GM18873 (cell line): ENCODE measurements around the gene DCAF16.

Experiments used
- ATAC-seq: cut with Tn5 transposase; IDR thresholded peaks from one replicate; pipeline ENCODE4 v1.9.1; 2021; ENCODE audit warnings: mild to moderate bottlenecking, moderate library complexity, moderate number of reproducible peaks; ENCODE audit not compliant: unreplicated experiment, low FRiP score

The DCAF16 gene

GRCh38 chr4:17785858-17786257, 24.7 kb downstream of the DCAF16 start:
- no peak for ATAC-seq

GRCh38 chr4:17781300-17782287, 29.0 kb downstream of the DCAF16 start, which contains the start of gene FAM184B:
FAM184B (minus strand) TSS chr4:17781621; CDS start chr4:17781299, 322 bp downstream.
- ATAC-seq, result no peak

- no peak for ATAC-seq
Measured at GRCh38 chr4:17780501-17781299, 29.9 kb downstream of the DCAF16 start.

- ATAC-seq, result no peak
Measured at GRCh38 chr4:17778431-17778830, 32.1 kb downstream of the DCAF16 start.

- ATAC-seq, result no peak
Measured at GRCh38 chr4:17773135-17773698, 37.3 kb downstream of the DCAF16 start.

- ATAC-seq, result no peak
Measured at GRCh38 chr4:17771284-17771908, 39.2 kb downstream of the DCAF16 start.

- ATAC-seq, result no peak
Measured at GRCh38 chr4:17770845-17771244, 39.7 kb downstream of the DCAF16 start.

- no peak for ATAC-seq
Measured at GRCh38 chr4:17769406-17770174, 41.0 kb downstream of the DCAF16 start.

GRCh38 chr4:17766826-17767458, 43.6 kb downstream of the DCAF16 start:
- no peak for ATAC-seq

- ATAC-seq, result no peak
Measured at GRCh38 chr4:17765514-17766286, 44.9 kb downstream of the DCAF16 start.

GRCh38 chr4:17763931-17764330, 46.6 kb downstream of the DCAF16 start:
- ATAC-seq, result no peak

- ATAC-seq, result no peak
Measured at GRCh38 chr4:17763416-17763815, 47.1 kb downstream of the DCAF16 start.

GRCh38 chr4:17762726-17763125, 47.8 kb downstream of the DCAF16 start:
- no peak for ATAC-seq

- ATAC-seq, result no peak
Measured at GRCh38 chr4:17761062-17761461, 49.5 kb downstream of the DCAF16 start.

GRCh38 chr4:17760626-17761025, 49.9 kb downstream of the DCAF16 start:
- ATAC-seq, result no peak

GRCh38 chr4:17758485-17758884, 52.1 kb downstream of the DCAF16 start:
- no peak for ATAC-seq

GRCh38 chr4:17757621-17758020, 52.9 kb downstream of the DCAF16 start:
- ATAC-seq, result no peak

- no peak for ATAC-seq
Measured at GRCh38 chr4:17753646-17754045, 56.9 kb downstream of the DCAF16 start.
